Spleen (tissue), 11 donors: ENCODE data around the gene SCFD2. TPM values are rescaled to one million over a fixed set of nuclear protein-coding genes. Genes with fewer than 3 reads are reported as not detected.

Experiments
- DNase-seq: peaks from one replicate; pipeline ENCODE4 v3.0.0-alpha.2; 2020
- H3K27ac ChIP-seq, 8 donors: fragments of 200-600 bp; sonication (generic) in 7 of 8; 1 replicate in 4 of 8; 2 replicates in 4 of 8; pipeline versions ENCODE4 v1.5.0 to v1.8.0; 2016 to 2021; ENCODE audit warnings: inconsistent platforms in 4 of 8, mild to moderate bottlenecking in 4 of 8, moderate library complexity in 1 of 8
- H3K27me3 ChIP-seq, 7 donors: fragments of 200-600 bp; sonication (generic) in 6 of 7; replicated peaks in 1 of 7; 1 replicate in 4 of 7; 2 replicates in 3 of 7; pipeline versions ENCODE4 v1.5.0 to v1.8.0; 2016 to 2021; ENCODE audit warnings: inconsistent platforms in 3 of 7, mild to moderate bottlenecking in 1 of 7
- H3K36me3 ChIP-seq, 6 donors: fragments of 200-600 bp; sonication (generic) in 5 of 6; 1 replicate in 4 of 6; 2 replicates in 2 of 6; pipeline versions ENCODE4 v1.5.0 to v1.8.0; 2016 to 2021; ENCODE audit warnings: inconsistent platforms in 2 of 6
- H3K4me1 ChIP-seq, 6 donors: fragments of 200-600 bp; sonication (generic) in 5 of 6; 1 replicate in 3 of 6; 2 replicates in 3 of 6; pipeline versions ENCODE4 v1.5.0 to v1.8.0; 2016 to 2021; ENCODE audit warnings: inconsistent platforms in 3 of 6
- H3K4me3 ChIP-seq, 8 donors: fragments of 200-600 bp; sonication (generic) in 7 of 8; 1 replicate in 4 of 8; 2 replicates in 4 of 8; pipeline versions ENCODE4 v1.5.0 to v1.8.0; 2016 to 2021; ENCODE audit warnings: inconsistent platforms in 4 of 8, mild to moderate bottlenecking in 4 of 8, moderate library complexity in 2 of 8
- H3K9me3 ChIP-seq, 8 donors: fragments of 200-600 bp; sonication (generic) in 7 of 8; 1 replicate in 4 of 8; 2 replicates in 4 of 8; pipeline versions ENCODE4 v1.5.0 to v1.8.0; 2016 to 2021; ENCODE audit warnings: inconsistent platforms in 4 of 8
- POLR2A ChIP-seq, 3 donors: fragments of 450-650 bp; IDR thresholded peaks; one replicate each; pipeline ENCODE4 v1.5.1; 2017; ENCODE audit warnings: antibody characterized with exemption in 3 of 3, mild to moderate bottlenecking in 1 of 3
- POLR2AphosphoS5 ChIP-seq, 3 donors: sonication (generic); formaldehyde crosslinking; IDR thresholded peaks; one replicate each; pipeline ENCODE4 v1.5.1; 2017; ENCODE audit warnings: antibody characterized with exemption in 3 of 3
- WGBS, 5 donors: extraction: QIAGEN DNeasy Blood & Tissue Kit in 3 of 5; methylation state at CpG; one replicate each; pipeline versions ENCODE4 v1.1.5 to v1.1.7; 2013 to 2018; 5-methylcytosine and 5-hydroxymethylcytosine counted together
- intact Hi-C: fragments of 100-400 bp; cut with DNase I; formaldehyde crosslinking; loops from one replicate; pipeline ENCODE4 v1.15.0; 2023; ENCODE audit warnings: low total_unique reads
- polyA plus RNA-seq, 3 donors: library from polyadenylated mRNA; stranded (reverse); fragments of 200-250 nt; gene quantifications; one replicate each; pipeline ENCODE4 v1.2.1, GENCODE V29; 2013
- total RNA-seq, 7 donors: library from RNA; depleted of rRNA in 3 of 7; stranded (reverse); fragments of >200 nt in 3 of 7; fragmentation: NEBNext Ultra II Directional in 4 of 7; extraction: Animal tissue kit (Norgen Biotek cat#: 25700) in 4 of 7; gene quantifications; one replicate each; pipeline versions ENCODE4 v1.1.0 to v1.2.1, GENCODE V29; 2016 to 2021
- TF ChIP-seq, protein P1 (sequence below), 11 experiments: fragments of 200-600 bp in 7 of 11; fragments of 450-650 bp in 4 of 11; sonication (generic) in 4 of 11; IDR thresholded peaks in 8 of 11; conservative IDR thresholded peaks in 3 of 11; 1 replicate in 7 of 11; 2 replicates in 4 of 11; pipeline versions ENCODE4 v1.4.0 to v1.8.0; 2016 to 2021; ENCODE audit warnings: antibody characterized with exemption in 11 of 11, inconsistent platforms in 4 of 11, mild to moderate bottlenecking in 1 of 11
- donor health status: healthy with polysubstance abuse.
- donor health status: DM: no; HTN: no; CAD: no; lungs with moderate emphysema.
- donor health status: DM: no; HTN: no; CAD: no.
- donor health status: Bipolar disorder and iron deficiency.
- donor health status: healthy.
- donor health status: DM: no; HTN: no; CAD: no.
- donor health status: DM: yes; HTN: yes; CAD: no.

SCFD2 gene
- total and polyA plus RNA-seq, 10 donors = 3.6 to 42.1 (median 21.1) TPM

DNA sequence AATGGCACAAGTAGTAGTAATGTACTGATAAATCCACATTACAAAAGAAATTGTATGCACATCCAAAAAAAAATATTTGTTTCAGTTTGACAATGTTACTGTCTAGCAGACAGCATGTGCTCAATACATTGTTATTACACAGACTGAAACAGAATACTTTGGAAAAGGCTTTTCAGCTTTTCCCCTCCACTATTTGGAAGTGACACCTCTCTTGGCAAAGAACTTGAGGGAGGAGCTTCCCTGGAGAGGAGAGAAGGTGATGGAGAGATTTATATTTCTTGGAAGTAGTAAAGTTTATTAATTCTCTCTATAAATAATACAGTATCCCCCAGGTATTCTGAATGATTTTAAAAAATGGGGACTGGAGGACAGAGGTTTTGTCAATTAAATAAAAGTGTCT lies 131.8 kb downstream of the SCFD2 start:
- H3K27ac ChIP-seq = no peak overlapping the region
- no peaks in the 10 kb centered on the region for H3K4me1 ChIP-seq
- H3K36me3 ChIP-seq = no peaks in the 10 kb centered on the region
- intact Hi-C loops = no loop called here
- no peak overlapping the region for H3K4me3 ChIP-seq
- DNase-seq = no peak
- H3K9me3 ChIP-seq = no peaks in the 10 kb centered on the region
- no peaks in the 10 kb centered on the region for H3K27me3 ChIP-seq
- TF ChIP-seq POLR2A (IDR thresholded peaks at IDR 0.05) (no peak), POLR2AphosphoS5 (IDR thresholded peaks at IDR 0.05) (no peak)
- TF ChIP-seq, protein P1, sequence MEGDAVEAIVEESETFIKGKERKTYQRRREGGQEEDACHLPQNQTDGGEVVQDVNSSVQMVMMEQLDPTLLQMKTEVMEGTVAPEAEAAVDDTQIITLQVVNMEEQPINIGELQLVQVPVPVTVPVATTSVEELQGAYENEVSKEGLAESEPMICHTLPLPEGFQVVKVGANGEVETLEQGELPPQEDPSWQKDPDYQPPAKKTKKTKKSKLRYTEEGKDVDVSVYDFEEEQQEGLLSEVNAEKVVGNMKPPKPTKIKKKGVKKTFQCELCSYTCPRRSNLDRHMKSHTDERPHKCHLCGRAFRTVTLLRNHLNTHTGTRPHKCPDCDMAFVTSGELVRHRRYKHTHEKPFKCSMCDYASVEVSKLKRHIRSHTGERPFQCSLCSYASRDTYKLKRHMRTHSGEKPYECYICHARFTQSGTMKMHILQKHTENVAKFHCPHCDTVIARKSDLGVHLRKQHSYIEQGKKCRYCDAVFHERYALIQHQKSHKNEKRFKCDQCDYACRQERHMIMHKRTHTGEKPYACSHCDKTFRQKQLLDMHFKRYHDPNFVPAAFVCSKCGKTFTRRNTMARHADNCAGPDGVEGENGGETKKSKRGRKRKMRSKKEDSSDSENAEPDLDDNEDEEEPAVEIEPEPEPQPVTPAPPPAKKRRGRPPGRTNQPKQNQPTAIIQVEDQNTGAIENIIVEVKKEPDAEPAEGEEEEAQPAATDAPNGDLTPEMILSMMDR (IDR thresholded peaks at IDR 0.05 in 8 of 11, conservative IDR thresholded peaks at IDR 0.05 in 3 of 11) = no peak

DNA sequence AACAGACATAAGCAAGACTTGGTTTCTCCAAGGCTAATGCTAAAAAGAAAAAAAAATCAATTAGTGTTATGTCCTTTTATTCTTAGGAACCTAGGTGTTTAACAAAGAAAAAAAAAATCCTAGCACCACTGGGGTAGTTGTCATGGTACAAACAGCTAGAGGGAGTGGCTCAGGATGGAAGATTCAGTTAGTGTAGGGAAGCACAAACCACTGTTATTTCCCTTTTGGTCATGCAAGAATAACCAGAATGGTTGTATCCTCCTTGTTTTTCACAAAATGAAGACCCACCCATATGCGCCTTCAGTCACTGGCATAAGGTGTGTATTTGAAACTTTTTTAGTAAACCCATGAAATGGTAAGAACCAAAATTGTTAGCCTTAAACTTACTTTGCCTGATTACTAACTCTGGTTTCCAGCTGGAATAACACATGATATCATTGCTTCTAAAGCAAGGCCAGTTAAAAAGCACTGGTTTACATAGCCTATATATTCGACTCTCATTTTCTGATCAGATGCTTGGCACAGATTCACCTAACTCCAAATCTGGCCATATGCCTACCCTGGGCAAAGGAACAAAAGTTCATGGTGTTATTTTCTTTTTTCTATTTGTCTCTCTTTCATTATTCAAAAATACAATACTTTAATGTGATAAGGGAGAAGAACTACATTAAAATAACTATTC lies 132.6 kb downstream of the SCFD2 start:
- intact Hi-C loops = no loop called here
- H3K27ac ChIP-seq = no peak overlapping the region
- H3K27me3 ChIP-seq = no peaks in the 10 kb centered on the region
- 67 to 76% (median 71%) methylated on average over 2 of the region's 2 CpGs for WGBS, 5 donors
- no peaks in the 10 kb centered on the region for H3K36me3 ChIP-seq
- H3K4me3 ChIP-seq = no peak overlapping the region
- TF ChIP-seq POLR2AphosphoS5 (IDR thresholded peaks at IDR 0.05) = no peak
- no peak for TF ChIP-seq POLR2A (IDR thresholded peaks at IDR 0.05)
- TF ChIP-seq, protein P1 (IDR thresholded peaks at IDR 0.05 in 8 of 11, conservative IDR thresholded peaks at IDR 0.05 in 3 of 11) = no peak
- no peaks in the 10 kb centered on the region for H3K9me3 ChIP-seq
- no peaks in the 10 kb centered on the region for H3K4me1 ChIP-seq
- DNase-seq = no peak

DNA sequence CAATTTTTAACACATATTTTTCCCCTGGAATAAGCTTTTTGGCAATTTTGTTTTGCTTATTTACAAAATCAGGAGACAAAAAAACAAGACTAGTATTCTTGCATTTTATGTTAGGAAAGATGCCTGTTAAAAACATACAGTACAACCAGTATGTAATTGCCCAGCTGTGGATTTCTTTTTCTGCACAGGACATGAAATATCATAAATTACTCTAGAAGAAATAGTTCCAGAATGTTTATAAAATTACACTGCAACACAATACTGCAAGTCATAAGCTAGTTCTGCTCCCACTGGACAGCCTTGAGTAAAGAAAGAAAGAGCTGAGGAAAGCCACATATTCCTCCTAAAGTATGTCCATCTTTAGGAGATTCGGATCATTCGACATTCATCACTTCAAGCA lies 133.5 kb downstream of the SCFD2 start:
- DNase-seq = no peak
- TF ChIP-seq POLR2A (IDR thresholded peaks at IDR 0.05) (no peak), POLR2AphosphoS5 (IDR thresholded peaks at IDR 0.05) (no peak)
- TF ChIP-seq, protein P1 (IDR thresholded peaks at IDR 0.05 in 8 of 11, conservative IDR thresholded peaks at IDR 0.05 in 3 of 11) = no peak
- no peak overlapping the region for H3K4me3 ChIP-seq
- H3K27ac ChIP-seq = no peak overlapping the region
- H3K9me3 ChIP-seq = no peaks in the 10 kb centered on the region
- WGBS, 5 donors = 92 to 98% (median 95%) methylated on average over 2 of the region's 2 CpGs
- intact Hi-C loops = no loop called here
- H3K36me3 ChIP-seq = no peaks in the 10 kb centered on the region
- no peaks in the 10 kb centered on the region for H3K4me1 ChIP-seq
- H3K27me3 ChIP-seq = no peaks in the 10 kb centered on the region

DNA sequence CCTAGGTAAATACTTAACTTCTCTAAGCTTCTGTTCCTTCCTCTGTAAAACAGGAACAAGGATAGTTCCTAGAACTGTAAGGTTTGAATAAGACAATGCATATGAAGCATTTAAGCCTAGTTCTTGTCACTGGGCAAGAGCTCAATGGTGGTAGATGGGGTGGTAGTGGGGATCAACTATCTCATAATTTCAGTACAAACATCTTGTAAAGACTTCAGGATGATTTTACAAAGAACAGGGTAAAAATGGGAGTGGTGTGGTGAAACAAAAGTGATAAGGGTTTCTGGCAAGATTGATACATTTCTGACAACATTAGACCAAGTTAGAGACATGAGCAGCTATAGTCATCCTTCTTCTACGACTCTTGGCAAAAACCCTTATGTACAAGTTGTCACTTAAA lies 137.8 kb downstream of the SCFD2 start:
- no peaks in the 10 kb centered on the region for H3K36me3 ChIP-seq
- no peak overlapping the region for H3K27ac ChIP-seq
- H3K4me3 ChIP-seq = no peak overlapping the region
- H3K27me3 ChIP-seq = no peaks in the 10 kb centered on the region
- DNase-seq = no peak
- whole genome bisulfite sequencing, 5 donors = 93 to 96% (median 95%) methylated on average over 1 of the region's 1 CpG
- TF ChIP-seq POLR2A (IDR thresholded peaks at IDR 0.05) (no peak), POLR2AphosphoS5 (IDR thresholded peaks at IDR 0.05) (no peak)
- TF ChIP-seq, protein P1 (IDR thresholded peaks at IDR 0.05 in 8 of 11, conservative IDR thresholded peaks at IDR 0.05 in 3 of 11) = no peak
- H3K9me3 ChIP-seq = no peaks in the 10 kb centered on the region
- intact Hi-C loops = no loop called here
- no peaks in the 10 kb centered on the region for H3K4me1 ChIP-seq
